Vagina (tissue), 2 donors: Measurements from ENCODE around the gene WDR45. TPM values are rescaled to one million over a fixed set of nuclear protein-coding genes. Genes with fewer than 3 reads are reported as not detected.

Experiments used
- DNase-seq, 2 donors: peaks; one replicate each; pipeline ENCODE4 v3.0.0-alpha.2; 2017; ENCODE audit errors: extremely low spot score in 2 of 2
- H3K27ac ChIP-seq: fragments of 200-600 bp; sonication (generic); one replicate; pipeline ENCODE4 v1.5.1; 2019
- H3K27me3 ChIP-seq: fragments of 200-600 bp; sonication (generic); one replicate; pipeline ENCODE4 v1.5.1; 2019
- H3K36me3 ChIP-seq, 2 donors: fragments of 200-600 bp; sonication (generic); one replicate each; pipeline ENCODE4 v1.5.1; 2017 to 2019
- H3K4me1 ChIP-seq: fragments of 200-600 bp; sonication (generic); one replicate; pipeline ENCODE4 v1.5.1; 2019
- H3K4me3 ChIP-seq, 2 donors: fragments of 200-600 bp; sonication (generic); 1 replicate in 1 of 2; 2 replicates in 1 of 2; pipeline ENCODE4 v1.5.1; 2016 to 2019
- H3K9me3 ChIP-seq: fragments of 200-600 bp; sonication (generic); one replicate; pipeline ENCODE4 v1.5.1; 2019
- POLR2A ChIP-seq, 2 donors: fragments of 450-650 bp; IDR thresholded peaks; one replicate each; pipeline ENCODE4 v1.6.1; 2017; ENCODE audit warnings: antibody characterized with exemption in 2 of 2, mild to moderate bottlenecking in 2 of 2, moderate library complexity in 2 of 2
- POLR2AphosphoS5 ChIP-seq, 2 donors: sonication (generic); formaldehyde crosslinking; IDR thresholded peaks; one replicate each; pipeline ENCODE4 v1.9.0; 2017; ENCODE audit warnings: antibody characterized with exemption in 2 of 2, mild to moderate bottlenecking in 2 of 2, low read depth in 1 of 2; ENCODE audit not compliant: insufficient read depth in 1 of 2
- intact Hi-C: fragments of 100-400 bp; cut with DNase I; formaldehyde crosslinking; loops from one replicate; pipeline ENCODE4 v1.15.1; 2023
- total RNA-seq: library from RNA; depleted of rRNA; stranded (reverse); fragments of >200 nt; gene quantifications from one replicate; pipeline ENCODE4 v1.2.3, GENCODE V29; 2016
- TF ChIP-seq, protein P1 (sequence below), 3 experiments: fragments of 450-650 bp in 2 of 3; fragments of 200-600 bp in 1 of 3; sonication (generic) in 1 of 3; IDR thresholded peaks; one replicate each; pipeline ENCODE4 v1.5.1; 2017 to 2019; ENCODE audit warnings: antibody characterized with exemption in 3 of 3, mild to moderate bottlenecking in 2 of 3, moderate library complexity in 2 of 3

WDR45 gene
- total RNA-seq, 1 donor from 2014 or later, result 72.7 TPM

DNA sequence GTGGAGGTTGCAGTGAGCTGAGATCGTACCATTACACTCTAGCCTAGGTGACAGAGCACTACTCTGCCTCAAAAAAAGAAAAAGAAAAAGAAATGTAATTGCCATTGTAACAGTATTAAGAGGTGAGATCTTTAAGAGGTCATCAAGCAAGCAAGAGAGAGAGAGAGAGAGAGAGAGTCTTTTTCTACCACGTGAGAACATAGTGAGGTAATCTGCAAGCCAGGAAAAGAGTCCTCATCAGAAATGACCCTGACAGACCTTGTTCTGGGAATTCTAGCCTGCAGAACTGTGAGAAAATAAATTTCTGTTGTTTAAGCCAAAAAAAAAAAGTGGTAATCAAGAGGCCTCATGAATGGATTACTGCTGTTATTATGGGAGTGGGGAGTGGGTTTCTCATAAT is 29.0 kb upstream of the WDR45 start:
- H3K4me3 ChIP-seq, result no peak overlapping the region
- intact Hi-C loops, result no loop called here
- H3K9me3 ChIP-seq, result no peaks in the 10 kb centered on the region
- H3K4me1 ChIP-seq, result no peaks in the 10 kb centered on the region
- H3K27ac ChIP-seq, result no peak overlapping the region
- TF ChIP-seq, protein P1, sequence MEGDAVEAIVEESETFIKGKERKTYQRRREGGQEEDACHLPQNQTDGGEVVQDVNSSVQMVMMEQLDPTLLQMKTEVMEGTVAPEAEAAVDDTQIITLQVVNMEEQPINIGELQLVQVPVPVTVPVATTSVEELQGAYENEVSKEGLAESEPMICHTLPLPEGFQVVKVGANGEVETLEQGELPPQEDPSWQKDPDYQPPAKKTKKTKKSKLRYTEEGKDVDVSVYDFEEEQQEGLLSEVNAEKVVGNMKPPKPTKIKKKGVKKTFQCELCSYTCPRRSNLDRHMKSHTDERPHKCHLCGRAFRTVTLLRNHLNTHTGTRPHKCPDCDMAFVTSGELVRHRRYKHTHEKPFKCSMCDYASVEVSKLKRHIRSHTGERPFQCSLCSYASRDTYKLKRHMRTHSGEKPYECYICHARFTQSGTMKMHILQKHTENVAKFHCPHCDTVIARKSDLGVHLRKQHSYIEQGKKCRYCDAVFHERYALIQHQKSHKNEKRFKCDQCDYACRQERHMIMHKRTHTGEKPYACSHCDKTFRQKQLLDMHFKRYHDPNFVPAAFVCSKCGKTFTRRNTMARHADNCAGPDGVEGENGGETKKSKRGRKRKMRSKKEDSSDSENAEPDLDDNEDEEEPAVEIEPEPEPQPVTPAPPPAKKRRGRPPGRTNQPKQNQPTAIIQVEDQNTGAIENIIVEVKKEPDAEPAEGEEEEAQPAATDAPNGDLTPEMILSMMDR (IDR thresholded peaks at IDR 0.05), result no peak
- no peak for TF ChIP-seq POLR2AphosphoS5 (IDR thresholded peaks at IDR 0.05; ENCODE audit: insufficient read depth in 1 of 2, low read depth in 1 of 2)
- TF ChIP-seq POLR2A (IDR thresholded peaks at IDR 0.05), result no peak
- H3K27me3 ChIP-seq, result no peaks in the 10 kb centered on the region
- H3K36me3 ChIP-seq, result peaks cover 0 to 5% of the 10 kb centered on the region in 2 donors
- no peak for DNase-seq

DNA sequence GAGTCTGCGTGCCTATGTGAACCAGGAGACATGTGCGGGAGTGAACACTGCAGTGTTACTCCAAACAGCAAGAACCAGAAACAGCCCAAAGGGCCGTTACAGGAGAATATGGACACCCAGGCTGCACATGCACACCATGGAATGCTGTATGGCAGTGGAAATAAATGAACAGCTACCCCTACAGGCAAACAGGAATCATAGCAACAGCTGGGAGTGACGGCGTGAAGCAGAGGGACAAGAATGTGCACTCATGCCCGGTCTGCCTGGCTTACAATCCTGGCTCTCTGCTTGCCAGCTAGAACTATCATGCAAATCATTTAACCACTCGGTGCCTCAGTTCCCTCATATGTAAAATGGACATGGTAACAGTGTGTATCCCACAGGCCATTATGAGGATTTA is 27.2 kb upstream of the WDR45 start:
- no peaks in the 10 kb centered on the region for H3K9me3 ChIP-seq
- H3K27me3 ChIP-seq, result no peaks in the 10 kb centered on the region
- H3K27ac ChIP-seq, result no peak overlapping the region
- intact Hi-C loops, result no loop called here
- no peak for DNase-seq
- no peaks in the 10 kb centered on the region for H3K4me1 ChIP-seq
- no peak overlapping the region for H3K4me3 ChIP-seq
- no peak for TF ChIP-seq POLR2AphosphoS5 (IDR thresholded peaks at IDR 0.05; ENCODE audit: insufficient read depth in 1 of 2, low read depth in 1 of 2)
- TF ChIP-seq, protein P1 (IDR thresholded peaks at IDR 0.05), result no peak
- no peak for TF ChIP-seq POLR2A (IDR thresholded peaks at IDR 0.05)
- H3K36me3 ChIP-seq, result no peaks in the 10 kb centered on the region

DNA sequence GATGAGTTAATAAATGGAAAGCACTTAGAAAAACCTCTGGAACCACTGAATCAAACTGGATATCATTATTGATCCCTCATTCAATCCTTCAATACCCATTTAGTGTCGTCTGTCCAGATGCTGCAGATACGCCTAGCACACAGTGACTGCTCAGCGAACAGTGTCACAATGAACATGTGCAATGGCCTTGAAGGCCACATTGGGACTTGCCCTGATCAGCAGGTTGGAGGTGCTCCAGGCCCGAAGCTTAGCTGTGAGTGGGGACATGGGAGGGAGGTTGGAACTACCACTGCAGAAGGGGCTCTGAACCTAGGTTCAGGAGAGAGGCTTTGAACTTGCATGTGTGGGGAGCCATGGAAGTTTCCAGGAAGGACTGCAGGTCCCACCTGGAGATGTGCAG is 26.6 kb upstream of the WDR45 start:
- Histone ChIP-seq H3K27me3 (no peaks in the 10 kb centered on the region), H3K4me3 (no peak overlapping the region), H3K36me3 (no peaks in the 10 kb centered on the region), H3K9me3 (no peaks in the 10 kb centered on the region), H3K27ac (no peak overlapping the region), H3K4me1 (peaks cover 5% of the 10 kb centered on the region)
- DNase-seq, result no peak
- intact Hi-C loops, result no loop called here
- TF ChIP-seq, protein P1 (IDR thresholded peaks at IDR 0.05), result no peak
- no peak for TF ChIP-seq POLR2A (IDR thresholded peaks at IDR 0.05)
- TF ChIP-seq POLR2AphosphoS5 (IDR thresholded peaks at IDR 0.05; ENCODE audit: insufficient read depth in 1 of 2, low read depth in 1 of 2), result no peak

DNA sequence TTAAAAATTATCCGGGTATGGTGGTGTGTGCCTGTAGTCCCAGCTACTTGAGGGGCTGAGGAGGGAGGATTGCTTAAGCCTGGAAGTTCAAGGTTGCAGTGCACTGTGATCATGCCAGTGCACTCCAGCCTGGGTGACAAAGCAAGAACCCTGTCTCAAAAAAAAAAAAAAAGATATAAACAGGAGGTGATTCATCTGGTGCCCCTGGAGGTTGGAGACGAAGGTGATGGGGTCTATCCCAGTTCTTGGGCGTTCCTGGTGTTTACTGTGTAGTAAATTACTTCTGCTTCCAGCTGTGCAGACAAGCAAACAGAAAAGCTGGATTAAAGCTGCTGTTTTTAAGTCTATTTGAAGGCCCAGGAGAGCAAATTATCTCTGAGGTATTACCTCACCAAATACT is 23.9 kb upstream of the WDR45 start:
- H3K4me1 ChIP-seq, result peaks cover 5% of the 10 kb centered on the region
- intact Hi-C loops, result no loop called here
- DNase-seq, result no peak
- no peaks in the 10 kb centered on the region for H3K9me3 ChIP-seq
- no peaks in the 10 kb centered on the region for H3K36me3 ChIP-seq
- H3K27me3 ChIP-seq, result no peaks in the 10 kb centered on the region
- no peak overlapping the region for H3K27ac ChIP-seq
- TF ChIP-seq POLR2A (IDR thresholded peaks at IDR 0.05), result no peak
- TF ChIP-seq, protein P1 (IDR thresholded peaks at IDR 0.05), result no peak
- H3K4me3 ChIP-seq, result no peak overlapping the region

DNA sequence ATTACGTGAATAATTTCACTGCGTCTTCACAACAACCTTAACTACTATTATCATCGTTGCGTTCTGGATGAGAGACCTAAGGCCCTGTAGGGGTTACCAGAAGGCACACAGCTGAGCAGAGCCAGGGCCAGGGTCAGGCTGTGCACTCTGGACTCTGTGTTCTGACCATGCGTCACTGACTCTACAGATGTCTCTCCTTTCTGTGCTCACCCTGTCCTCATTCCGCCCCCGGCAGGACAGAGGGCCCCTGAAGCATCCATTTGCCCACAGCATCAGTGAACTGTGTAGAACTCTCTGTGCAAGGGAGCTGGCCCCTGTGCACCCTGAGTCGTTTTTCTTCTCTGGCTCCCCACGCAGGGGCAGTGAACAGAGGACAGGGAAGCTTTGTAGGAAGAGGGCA is 22.5 kb upstream of the WDR45 start:
- Histone ChIP-seq H3K27ac (no peak overlapping the region), H3K9me3 (no peaks in the 10 kb centered on the region), H3K36me3 (no peaks in the 10 kb centered on the region), H3K27me3 (no peaks in the 10 kb centered on the region), H3K4me1 (peaks cover 5% of the 10 kb centered on the region), H3K4me3 (no peak overlapping the region)
- TF ChIP-seq POLR2AphosphoS5 (IDR thresholded peaks at IDR 0.05; ENCODE audit: insufficient read depth in 1 of 2, low read depth in 1 of 2) (no peak), POLR2A (IDR thresholded peaks at IDR 0.05) (no peak)
- TF ChIP-seq, protein P1 (IDR thresholded peaks at IDR 0.05), result no peak
- intact Hi-C loops, result no loop called here
- no peak for DNase-seq
